Measurements from ENCODE around the gene LRRC57. TPM values are rescaled to one million over a fixed set of nuclear protein-coding genes. Genes with fewer than 3 reads are reported as not detected.

LRRC57 gene
- total and polyA plus RNA-seq, 2 of the 8 experiments (the other 6 are each of a cell fraction or from before 2014, with no cell fraction given) = 5.0 to 12.7 TPM

- TF ChIP-seq CTCF (IDR thresholded peaks at IDR 0.05; ENCODE audit: control extremely low read depth in 1 of 3, insufficient read depth in 1 of 3, low read depth in 1 of 3, low read length in 3 of 3) = peak in 2 of 3 experiments; percentile 9 to 29; a peak in 2 of 4 replicates
- TF ChIP-seq TEAD4 (IDR thresholded peaks at IDR 0.05; ENCODE audit: low read depth, low read length) = no peak
- peak; percentile 67 for TF ChIP-seq SRF (IDR thresholded peaks at IDR 0.05; ENCODE audit: low read depth, low read length)
- peak; percentile 83 for TF ChIP-seq POLR2AphosphoS5 (IDR thresholded peaks at IDR 0.05; ENCODE audit: low read depth, low read length)
- peak in 1 of 2 experiments; percentile 9; a peak in 1 of 4 replicates for TF ChIP-seq RAD21 (IDR thresholded peaks at IDR 0.05 in 1 of 2, conservative IDR thresholded peaks at IDR 0.05 in 1 of 2; ENCODE audit: low read depth in 2 of 2, low read length in 2 of 2)
- no peak for TF ChIP-seq SIRT6 (IDR thresholded peaks at IDR 0.05; ENCODE audit: low read length)
Measured at GRCh38 chr15:42490671-42491538, 57.7 kb downstream of the LRRC57 start, which contains the start of gene ZNF106 (continued).
